Right ventricle myocardium inferior (tissue), 1 donor: ENCODE data around the gene ICAM4. TPM values are rescaled to one million over a fixed set of nuclear protein-coding genes. Genes with fewer than 3 reads are reported as not detected.
"Not testable (repeated sequence)": the region's sequence is repeated elsewhere in the genome, so short reads cannot be mapped to it uniquely, and the experiment has no call there.

Source experiments
- ATAC-seq: fragments of 200-7000 bp; cut with Tn5 transposase; one replicate; pipeline ENCODE4 v1.9.1; 2020; ENCODE audit warnings: mild to moderate bottlenecking, moderate library complexity
- DNase-seq: peaks from one replicate; pipeline ENCODE4 v3.0.0; 2021; ENCODE audit errors: missing footprints
- intact Hi-C: fragments of 100-400 bp; cut with DNase I; formaldehyde crosslinking; loops from one replicate; pipeline ENCODE4 v1.11.0; 2022
- total RNA-seq: library from RNA; stranded (reverse); fragmentation: NEBNext Ultra II Directional; extraction: Animal tissue kit (Norgen Biotek cat#: 25700); gene quantifications from one replicate; pipeline ENCODE4 v1.2.1, GENCODE V29; 2021
- donor health status: DM: no; HTN: yes; CAD: no; lungs with severe emphysema.

Gene ICAM4
- total RNA-seq, 1 donor from 2014 or later = 0.30 TPM

- ATAC-seq = no peak
- DNase-seq = peak; percentile 32
- intact Hi-C loops = loop anchor here (2.0 kb wide), 1 partner anchor 62 kb away; the partner anchor contains the start of gene ICAM1
These were observed 45.6 kb downstream of the ICAM4 start for GRCh38 chr19:10332158-10332964.

DNA sequence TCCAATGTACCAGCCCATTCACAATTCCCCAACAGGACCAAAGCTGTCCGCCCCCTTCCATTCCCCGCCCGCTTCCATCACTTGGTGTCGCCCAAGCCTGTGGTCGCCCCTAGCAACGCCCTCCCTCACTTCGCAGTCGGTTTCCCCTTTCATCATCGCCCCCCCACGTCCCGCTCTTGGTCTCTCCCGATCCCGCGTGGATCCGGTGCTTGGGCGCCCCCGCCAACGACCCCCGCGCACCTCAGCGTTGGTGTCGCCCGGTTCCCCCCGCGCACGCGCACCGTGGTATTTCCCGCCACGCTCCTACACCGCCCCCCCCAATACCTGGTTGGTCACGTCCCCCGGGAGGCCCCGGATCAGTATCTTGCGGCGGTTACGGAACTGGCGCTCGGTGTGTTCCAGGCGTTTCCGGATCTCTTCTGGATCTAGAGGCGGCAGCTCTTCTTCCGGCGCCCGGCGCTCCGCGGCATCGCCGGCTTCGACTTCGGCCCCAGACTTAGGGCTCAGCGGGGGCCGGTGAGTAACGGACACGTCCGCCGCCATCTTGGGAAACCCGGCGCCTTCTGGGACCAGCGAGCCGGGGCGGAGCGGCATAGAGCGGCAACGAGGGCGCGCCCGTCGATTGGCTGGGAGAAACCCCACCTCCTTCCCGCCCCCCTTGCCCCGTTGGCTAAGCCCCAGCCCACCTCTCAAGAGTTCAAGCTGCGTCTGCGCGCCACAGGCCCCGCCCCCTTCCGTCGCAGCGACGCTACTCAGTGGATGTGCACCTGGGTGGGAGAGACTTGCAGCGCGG lies 46.4 kb downstream of the ICAM4 start, which contains the start of gene RAVER1:
Gene RAVER1 (minus strand): TSS at position 565 of the 793 bp plus-strand sequence. CDS start 22 bp downstream, at position 543.
- ATAC-seq = peak; percentile 94
- peak; percentile 99 for DNase-seq
- intact Hi-C loops = loop anchor here (1.0 to 2.0 kb wide), 3 partner anchors 20 to 62 kb away; partner anchors contain the start of genes ICAM1 and TYK2

GRCh38 chr19:10333758-10334587 lies 47.2 kb downstream of the ICAM4 start:
- intact Hi-C loops = loop anchor here (1.0 to 2.0 kb wide), 3 partner anchors 19 to 63 kb away; partner anchors contain the start of genes ICAM1 and TYK2
- DNase-seq (peak; percentile 61), ATAC-seq (no peak)

DNA sequence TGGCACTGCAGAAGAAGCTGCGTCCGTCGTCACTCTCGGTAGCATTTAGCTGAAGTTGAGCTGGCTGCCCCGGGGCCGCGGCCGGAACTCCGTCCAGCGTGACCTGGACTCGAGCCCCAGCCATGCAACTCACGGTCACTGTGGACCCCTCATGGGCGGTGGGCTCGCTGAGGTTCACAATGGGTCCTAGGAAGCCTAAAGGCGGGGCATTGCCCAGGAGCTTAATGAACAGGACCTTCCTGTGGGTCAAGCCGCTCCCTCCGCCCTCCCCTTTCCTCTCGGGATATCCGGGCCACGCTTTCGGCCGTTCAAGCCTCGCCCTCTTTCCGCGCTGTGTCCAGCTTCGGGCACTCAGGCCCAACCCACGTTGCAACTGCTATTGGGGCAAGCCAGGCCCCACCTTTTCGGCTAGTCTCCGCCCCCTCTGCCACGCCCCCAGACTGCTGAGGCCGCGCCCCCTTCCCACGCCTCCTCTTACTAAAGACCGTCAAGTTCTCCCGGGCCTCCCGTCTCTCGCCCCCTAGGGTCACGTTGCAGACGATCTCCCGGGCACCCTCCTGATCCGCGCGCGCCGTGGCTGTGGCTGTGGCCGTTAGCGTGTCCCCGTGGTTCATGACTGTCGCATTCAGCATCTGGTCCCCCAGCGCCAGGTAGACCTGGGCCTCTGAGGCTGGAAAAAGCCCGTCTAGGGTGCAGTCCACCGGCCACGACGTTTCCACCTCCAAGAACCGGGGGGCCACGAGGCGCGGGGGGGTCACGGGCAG lies 48.0 kb downstream of the ICAM4 start:
- intact Hi-C loops = no loop called here
- peak; percentile 93 for ATAC-seq

DNA sequence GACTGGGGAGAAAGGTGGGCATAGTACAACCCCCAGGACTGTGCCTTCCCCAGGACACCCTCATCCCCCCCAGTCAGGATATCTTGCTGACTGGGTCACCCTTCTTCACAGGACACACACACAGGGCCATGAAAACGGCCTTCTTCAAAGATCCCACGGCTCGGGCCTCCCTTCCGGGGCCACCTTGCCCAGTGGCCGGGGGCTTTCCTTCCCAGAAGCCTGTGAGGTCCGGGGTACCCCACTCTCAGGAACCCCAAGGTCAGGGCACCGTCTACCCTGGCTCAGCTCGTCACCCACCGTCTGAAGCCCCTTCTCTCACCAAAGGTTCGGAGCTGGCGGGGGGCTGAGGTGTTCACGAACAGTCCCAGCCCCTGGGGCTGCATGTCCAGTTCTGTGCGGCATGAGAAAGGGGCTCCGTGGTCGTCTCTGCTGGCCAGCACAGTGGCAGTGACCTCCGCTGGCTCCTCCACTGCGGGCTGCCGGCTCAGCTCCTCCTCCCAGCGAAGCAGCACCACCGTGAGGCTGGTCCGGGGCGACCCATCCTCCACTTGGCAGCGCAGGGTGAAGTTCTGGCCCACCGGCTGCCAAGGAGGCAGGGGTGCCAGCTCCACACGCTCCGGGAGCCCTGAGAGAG lies 48.7 kb downstream of the ICAM4 start:
- DNase-seq = peak; percentile 62
- peak; percentile 8 for ATAC-seq
- intact Hi-C loops = no loop called here

More for the DNA sequence above, 48.0 kb downstream of the ICAM4 start:
- DNase-seq = peak; percentile 95

- ATAC-seq, intact Hi-C loops: not testable (repeated sequence)
These were observed 50.0 kb downstream of the ICAM4 start for GRCh38 chr19:10336725-10337124.

More at GRCh38 chr19:10336725-10337124, 50.0 kb downstream of the ICAM4 start:
- peak; percentile 32 for DNase-seq

Other genes starting within 250 kb of the ICAM4 start
- gene SHFL, start 200.6 kb upstream of the ICAM4 start, total RNA-seq = 9.7 TPM
- gene ANGPTL6, start 184.3 kb upstream of the ICAM4 start, total RNA-seq = not detected
- gene PPAN, start 180.6 kb upstream of the ICAM4 start, total RNA-seq = 27.0 TPM
- 4.5 TPM for gene P2RY11, start 175.3 kb upstream of the ICAM4 start, total RNA-seq
- gene EIF3G, start 167.1 kb upstream of the ICAM4 start, total RNA-seq = 167 TPM
- 26.0 TPM for gene DNMT1, start 92.0 kb upstream of the ICAM4 start, total RNA-seq
- gene S1PR2, start 55.6 kb upstream of the ICAM4 start, total RNA-seq = 8.4 TPM
- 70.1 TPM for gene MRPL4, start 34.7 kb upstream of the ICAM4 start, total RNA-seq
- gene ICAM1, start 15.8 kb upstream of the ICAM4 start, total RNA-seq = 8.6 TPM
- gene ICAM5, start 3.0 kb downstream of the ICAM4 start, total RNA-seq = 0.38 TPM
- gene ZGLP1, start 22.9 kb downstream of the ICAM4 start, total RNA-seq = 0.65 TPM
- 20.1 TPM for gene FDX2, start 29.1 kb downstream of the ICAM4 start, total RNA-seq
- gene RAVER1, start 46.6 kb downstream of the ICAM4 start, total RNA-seq = 10.1 TPM
- 36.7 TPM for gene ICAM3, start 52.7 kb downstream of the ICAM4 start, total RNA-seq
- 67.1 TPM for gene TYK2, start 93.6 kb downstream of the ICAM4 start, total RNA-seq
- gene CDC37, start 116.6 kb downstream of the ICAM4 start, total RNA-seq = 155 TPM
- 37.0 TPM for gene PDE4A, start 133.6 kb downstream of the ICAM4 start, total RNA-seq
- 82.8 TPM for gene KEAP1, start 216.4 kb downstream of the ICAM4 start, total RNA-seq
- gene S1PR5, start 230.5 kb downstream of the ICAM4 start, total RNA-seq = 0.27 TPM